ENCODE measurements around the gene SPSB3. TPM values are rescaled to one million over a fixed set of nuclear protein-coding genes. Genes with fewer than 3 reads are reported as not detected.

The SPSB3 gene
- total and polyA plus RNA-seq, 2 of the 13 experiments (the other 11 are each of a cell fraction or from before 2014, with no cell fraction given), result 13.2 to 21.9 TPM

- TF ChIP-seq ZFP90 (CRISPR knock-in tag; IDR thresholded peaks at IDR 0.05; ENCODE audit: borderline replicate concordance), result peak; percentile 43; the same call in 1 of the 2 replicates
- peak; percentile 66; the same call in 1 of the 2 replicates for TF ChIP-seq HDAC1 (CRISPR knock-in tag; IDR thresholded peaks at IDR 0.05)
- no peak for TF ChIP-seq SMARCE1 (IDR thresholded peaks at IDR 0.05; ENCODE audit: borderline replicate concordance)
- peak; percentile 52 for TF ChIP-seq ZFX (CRISPR knock-in tag; IDR thresholded peaks at IDR 0.05; ENCODE audit: low read depth)
- peak; percentile 89 for TF ChIP-seq IKZF5 (CRISPR knock-in tag; IDR thresholded peaks at IDR 0.05)
- TF ChIP-seq ZNF230 (CRISPR knock-in tag; IDR thresholded peaks at IDR 0.05), result peak; percentile 74; the same call in 1 of the 2 replicates
- no peak for TF ChIP-seq SALL2 (CRISPR knock-in tag; IDR thresholded peaks at IDR 0.05)
- no peak for TF ChIP-seq ZNF552 (CRISPR knock-in tag; IDR thresholded peaks at IDR 0.05; ENCODE audit: borderline replicate concordance)
- TF ChIP-seq FOXP4 (CRISPR knock-in tag; IDR thresholded peaks at IDR 0.05), result peak; percentile 76
- TF ChIP-seq FOXA1 (IDR thresholded peaks at IDR 0.05), result no peak
- TF ChIP-seq FOXA1 (CRISPR knock-in tag; IDR thresholded peaks at IDR 0.05), result peak; percentile 62
- TF ChIP-seq ZNF687 (CRISPR knock-in tag; IDR thresholded peaks at IDR 0.05), result no peak; the same call in 1 of the 2 replicates
- peak; percentile 84 for TF ChIP-seq MED1 (CRISPR knock-in tag; IDR thresholded peaks at IDR 0.05)
- TF ChIP-seq PRDM4 (CRISPR knock-in tag; IDR thresholded peaks at IDR 0.05; ENCODE audit: borderline replicate concordance), result no peak
- TF ChIP-seq PRMT3 (CRISPR knock-in tag; IDR thresholded peaks at IDR 0.05; ENCODE audit: borderline replicate concordance, low read depth), result no peak
- peak; percentile 94 for TF ChIP-seq SAP130 (CRISPR knock-in tag; IDR thresholded peaks at IDR 0.05; ENCODE audit: low read depth)
- peak; percentile 49; the same call in 1 of the 2 replicates for TF ChIP-seq ZNF772 (CRISPR knock-in tag; IDR thresholded peaks at IDR 0.05)
- TF ChIP-seq ZBTB43 (CRISPR knock-in tag; conservative IDR thresholded peaks at IDR 0.05), result 0 out of 2 replicates have a peak, but pooled peaks have one; percentile 46
These were observed 46.5 kb upstream of the SPSB3 start (continued) for GRCh38 chr16:1828645-1829410.

All from HepG2 (cell line).